ENCODE results near the gene SLC16A6.

GRCh38 chr17:68318103-68318991 is 27.4 kb upstream of the SLC16A6 start:
- no peak for TF ChIP-seq CTCF (IDR thresholded peaks at IDR 0.05)
- TF ChIP-seq POLR2A (IDR thresholded peaks at IDR 0.05): no peak

Measured in esophagus squamous epithelium (tissue), 4 donors.